GM21390 (cell line): Measurements from ENCODE around the gene BEND3.
"Not testable (repeated sequence)": the region's sequence is repeated elsewhere in the genome, so short reads cannot be mapped to it uniquely, and the experiment has no call there.

ENCODE experiments used
- ATAC-seq: cut with Tn5 transposase; IDR thresholded peaks from one replicate; pipeline ENCODE4 v1.9.1; 2021; ENCODE audit not compliant: unreplicated experiment

The BEND3 gene

GRCh38 chr6:107114926-107115694 is at the start of gene BEND3:
TSS of gene BEND3 (minus strand) at chr6:107115515. CDS start at chr6:107099285, 16,230 bp downstream.
- ATAC-seq: peak; percentile 20

- not testable (repeated sequence) for ATAC-seq
Observed at GRCh38 chr6:107164299-107164698, 49.0 kb upstream of the BEND3 start.

GRCh38 chr6:107161521-107161920 is 46.2 kb upstream of the BEND3 start:
- no peak for ATAC-seq

GRCh38 chr6:107156617-107157016 is 41.3 kb upstream of the BEND3 start:
- no peak for ATAC-seq

- ATAC-seq: no peak
Observed at GRCh38 chr6:107154801-107155160, 39.5 kb upstream of the BEND3 start.

GRCh38 chr6:107154131-107154800 is 39.0 kb upstream of the BEND3 start:
- ATAC-seq: no peak

- no peak for ATAC-seq
Observed at GRCh38 chr6:107152638-107153430, 37.5 kb upstream of the BEND3 start.

- no peak for ATAC-seq
Observed at GRCh38 chr6:107144666-107145065, 29.4 kb upstream of the BEND3 start.

GRCh38 chr6:107144014-107144413 is 28.7 kb upstream of the BEND3 start:
- no peak for ATAC-seq

GRCh38 chr6:107140581-107140980 is 25.3 kb upstream of the BEND3 start:
- no peak for ATAC-seq

- ATAC-seq: not testable (repeated sequence)
Observed at GRCh38 chr6:107136324-107136723, 21.0 kb upstream of the BEND3 start.

GRCh38 chr6:107135048-107135680 is 19.8 kb upstream of the BEND3 start:
- not testable (repeated sequence) for ATAC-seq

GRCh38 chr6:107132330-107132954 is 17.1 kb upstream of the BEND3 start:
- no peak for ATAC-seq

- ATAC-seq: no peak
Observed at GRCh38 chr6:107129370-107129925, 14.1 kb upstream of the BEND3 start.

GRCh38 chr6:107128577-107128976 is 13.3 kb upstream of the BEND3 start:
- no peak for ATAC-seq

GRCh38 chr6:107128175-107128574 is 12.9 kb upstream of the BEND3 start:
- no peak for ATAC-seq

GRCh38 chr6:107125771-107126170 is 10.5 kb upstream of the BEND3 start:
- no peak for ATAC-seq

GRCh38 chr6:107124934-107125348 is 9.6 kb upstream of the BEND3 start:
- peak; percentile 85 for ATAC-seq

GRCh38 chr6:107123501-107123900 is 8.2 kb upstream of the BEND3 start:
- no peak for ATAC-seq

GRCh38 chr6:107122748-107123147 is 7.4 kb upstream of the BEND3 start:
- ATAC-seq: no peak
